ENCODE measurements around the gene ST3GAL5. TPM values are rescaled to one million over a fixed set of nuclear protein-coding genes. Genes with fewer than 3 reads are reported as not detected.
A peak's percentile ranks its signal among the peaks of the same experiment; 100 is the strongest.

The ST3GAL5 gene
- polyA plus RNA-seq, 1 experiment: 16.0 TPM

- no peaks in the 10 kb centered on the region for H3K27me3 ChIP-seq (ENCODE audit: control insufficient read depth, insufficient read depth, low read length)
- no peak for DNase-seq (ENCODE audit: low read depth)
- CTCF ChIA-PET: interaction anchor here (1.2 to 1.6 kb wide), 2 partner anchors 12 to 227 kb away, joined by 3 to 6 read pairs; no protein-coding TSS in a partner anchor
- no peak for TF ChIP-seq CTCF (IDR thresholded peaks at IDR 0.05; ENCODE audit: insufficient read depth, low read depth, low read length)
- POLR2A ChIA-PET: no interaction called here
- no peak overlapping the region for H3K4me3 ChIP-seq (ENCODE audit: low read depth, low read length)
- no peaks in the 10 kb centered on the region for H3K36me3 ChIP-seq (ENCODE audit: control insufficient read depth, insufficient read depth, low read length)
Observed at GRCh38 chr2:85852152-85852840, 36.5 kb downstream of the ST3GAL5 start.

- peak; percentile 47 for DNase-seq (ENCODE audit: low read depth)
- no peak for TF ChIP-seq CTCF (IDR thresholded peaks at IDR 0.05; ENCODE audit: insufficient read depth, low read depth, low read length)
- ChIA-PET POLR2A (interaction anchor here (0.5 kb wide), 2 partner anchors 248 to 486 kb away, joined by 3 to 4 read pairs; partner anchors contain the start of gene REEP1), CTCF (interaction anchor here (1.2 to 1.8 kb wide), 2 partner anchors 13 to 24 kb away, joined by 3 to 5 read pairs; no protein-coding TSS in a partner anchor)
- H3K36me3 ChIP-seq (ENCODE audit: control insufficient read depth, insufficient read depth, low read length): no peaks in the 10 kb centered on the region
- H3K4me3 ChIP-seq (ENCODE audit: low read depth, low read length): no peak overlapping the region
- H3K27me3 ChIP-seq (ENCODE audit: control insufficient read depth, insufficient read depth, low read length): no peaks in the 10 kb centered on the region
Observed at GRCh38 chr2:85851253-85852151, 37.3 kb downstream of the ST3GAL5 start.

- no peak overlapping the region for H3K4me3 ChIP-seq (ENCODE audit: low read depth, low read length)
- no peaks in the 10 kb centered on the region for H3K36me3 ChIP-seq (ENCODE audit: control insufficient read depth, insufficient read depth, low read length)
- ChIA-PET CTCF (interaction anchor here (0.6 to 1.8 kb wide), 3 partner anchors 23 to 780 kb away, joined by 3 to 5 read pairs (median 3); no protein-coding TSS in a partner anchor), POLR2A (no interaction called here)
- no peak for TF ChIP-seq CTCF (IDR thresholded peaks at IDR 0.05; ENCODE audit: insufficient read depth, low read depth, low read length)
- no peaks in the 10 kb centered on the region for H3K27me3 ChIP-seq (ENCODE audit: control insufficient read depth, insufficient read depth, low read length)
- DNase-seq (ENCODE audit: low read depth): no peak
Observed at GRCh38 chr2:85850451-85850850, 38.3 kb downstream of the ST3GAL5 start.

- H3K27me3 ChIP-seq (ENCODE audit: control insufficient read depth, insufficient read depth, low read length): no peaks in the 10 kb centered on the region
- ChIA-PET CTCF (interaction anchor here (2.6 kb wide), 1 partner anchor 20 kb away, joined by 7 read pairs; no protein-coding TSS in a partner anchor), POLR2A (no interaction called here)
Observed at GRCh38 chr2:85847051-85847588, 41.7 kb downstream of the ST3GAL5 start.

More at GRCh38 chr2:85847051-85847588, 41.7 kb downstream of the ST3GAL5 start:
- no peak for DNase-seq (ENCODE audit: low read depth)
- no peak overlapping the region for H3K4me3 ChIP-seq (ENCODE audit: low read depth, low read length)
- H3K36me3 ChIP-seq (ENCODE audit: control insufficient read depth, insufficient read depth, low read length): no peaks in the 10 kb centered on the region
- no peak for TF ChIP-seq CTCF (IDR thresholded peaks at IDR 0.05; ENCODE audit: insufficient read depth, low read depth, low read length)

All from BJ (cell line).